Aorta (tissue), 5 donors: Measurements from ENCODE around the gene ELMO1. TPM values are rescaled to one million over a fixed set of nuclear protein-coding genes. Genes with fewer than 3 reads are reported as not detected.

Experiments used
- ATAC-seq: fragments of 200-7000 bp; cut with Tn5 transposase; one replicate; pipeline ENCODE4 v1.9.1; 2022; ENCODE audit warnings: moderate library complexity; ENCODE audit not compliant: low FRiP score
- DNase-seq, 2 donors: peaks; one replicate each; pipeline ENCODE4 v3.0.0-alpha.2; 2020
- H3K27ac ChIP-seq, 2 donors: one replicate each; pipeline ENCODE4 v1.5.1; 2013; ENCODE audit warnings: low read length in 2 of 2, mild to moderate bottlenecking in 2 of 2, moderate library complexity in 2 of 2, control low read depth in 1 of 2, inconsistent platforms in 1 of 2, low read depth in 1 of 2
- H3K27me3 ChIP-seq, 2 donors: one replicate each; pipeline ENCODE4 v1.6.1; 2013; ENCODE audit warnings: control low read depth in 1 of 2, low read length in 1 of 2, mild to moderate bottlenecking in 1 of 2, moderate library complexity in 1 of 2; ENCODE audit not compliant: insufficient read depth in 2 of 2, control insufficient read depth in 1 of 2
- H3K36me3 ChIP-seq, 2 donors: one replicate each; pipeline ENCODE4 v1.6.1; 2013; ENCODE audit warnings: control low read depth in 1 of 2, low read length in 1 of 2, mild to moderate bottlenecking in 1 of 2; ENCODE audit not compliant: insufficient read depth in 2 of 2, control insufficient read depth in 1 of 2
- H3K4me1 ChIP-seq, 2 donors: one replicate each; pipeline ENCODE4 v1.6.1; 2013; ENCODE audit warnings: low read length in 2 of 2, control low read depth in 1 of 2, mild to moderate bottlenecking in 1 of 2, moderate library complexity in 1 of 2; ENCODE audit not compliant: insufficient read depth in 2 of 2, control insufficient read depth in 1 of 2
- H3K4me3 ChIP-seq, 2 donors: one replicate each; pipeline ENCODE4 v1.5.1; 2013; ENCODE audit warnings: low read length in 2 of 2, control low read depth in 1 of 2, mild to moderate bottlenecking in 1 of 2
- H3K9me3 ChIP-seq: one replicate; pipeline ENCODE4 v1.6.1; 2013; ENCODE audit warnings: mild to moderate bottlenecking, low read length; ENCODE audit not compliant: control insufficient read depth
- WGBS, 2 donors: extraction: QIAGEN DNeasy Blood & Tissue Kit; methylation state at CpG; one replicate each; pipeline ENCODE4 v1.1.7; 2013; 5-methylcytosine and 5-hydroxymethylcytosine counted together
- intact Hi-C, 2 donors: fragments of 100-400 bp; cut with DNase I; formaldehyde crosslinking; loops; one replicate each; pipeline versions ENCODE4 v1.14.2 to v1.15.0; 2022
- polyA plus RNA-seq, 2 donors: library from polyadenylated mRNA; stranded (reverse); fragments of 200-250 nt; gene quantifications; one replicate each; pipeline ENCODE4 v1.2.3, GENCODE V29; 2013
- total RNA-seq, 2 donors: library from RNA; stranded (reverse); fragmentation: NEBNext Ultra II Directional; extraction: Animal tissue kit (Norgen Biotek cat#: 25700); gene quantifications; one replicate each; pipeline ENCODE4 v1.2.1, GENCODE V29; 2021
- donor health status: healthy with polysubstance abuse.
- donor health status: Bipolar disorder and iron deficiency.
- donor health status: DM: no; HTN: no; CAD: no.
- donor health status: DM: no; HTN: no; CAD: no.
- donor health status: DM: yes; HTN: yes; CAD: no.

ELMO1 gene
- total and polyA plus RNA-seq, 4 donors: 1.8 to 86.9 (median 24.8) TPM

- Histone ChIP-seq H3K4me1 (no peaks in the 10 kb centered on the region), H3K36me3 (no peaks in the 10 kb centered on the region), H3K27ac (no peak overlapping the region), H3K4me3 (no peak overlapping the region), H3K9me3 (no peaks in the 10 kb centered on the region), H3K27me3 (no peaks in the 10 kb centered on the region)
- WGBS, 2 donors: 75 to 83% methylated on average over 3 of the region's 3 CpGs
- ATAC-seq (no peak), DNase-seq (no peak)
- intact Hi-C loops: no loop called here
These were observed 7.3 kb downstream of the ELMO1 start for GRCh38 chr7:37441386-37441760.

- H3K4me1 ChIP-seq: no peaks in the 10 kb centered on the region
- no peaks in the 10 kb centered on the region for H3K9me3 ChIP-seq
- no peak overlapping the region for H3K27ac ChIP-seq
- ATAC-seq: peak; percentile 71
- H3K27me3 ChIP-seq: no peaks in the 10 kb centered on the region
- intact Hi-C loops: no loop called here
- no peak overlapping the region for H3K4me3 ChIP-seq
- DNase-seq: no peak
- H3K36me3 ChIP-seq: no peaks in the 10 kb centered on the region
- 88 to 92% methylated on average over 8 of the region's 8 CpGs for WGBS, 2 donors
These were observed 7.8 kb downstream of the ELMO1 start for GRCh38 chr7:37440738-37441385.

- no peak overlapping the region for H3K27ac ChIP-seq
These were observed 9.0 kb downstream of the ELMO1 start for GRCh38 chr7:37439653-37440026.

GRCh38 chr7:37438906-37439652, 9.6 kb downstream of the ELMO1 start:
- H3K27me3 ChIP-seq: no peaks in the 10 kb centered on the region
- DNase-seq: no peak
- H3K27ac ChIP-seq: no peak overlapping the region
- no peaks in the 10 kb centered on the region for H3K9me3 ChIP-seq
- no peak for ATAC-seq
- WGBS, 2 donors: 78 to 86% methylated on average over 4 of the region's 4 CpGs
- no peak overlapping the region for H3K4me3 ChIP-seq
- H3K4me1 ChIP-seq: no peaks in the 10 kb centered on the region
- H3K36me3 ChIP-seq: no peaks in the 10 kb centered on the region
- intact Hi-C loops: no loop called here

More at GRCh38 chr7:37439653-37440026, 9.0 kb downstream of the ELMO1 start:
- ATAC-seq: no peak
- no peaks in the 10 kb centered on the region for H3K27me3 ChIP-seq
- no peaks in the 10 kb centered on the region for H3K36me3 ChIP-seq
- no peak overlapping the region for H3K4me3 ChIP-seq
- no peaks in the 10 kb centered on the region for H3K4me1 ChIP-seq
- 91 to 94% methylated on average over 1 of the region's 1 CpG for WGBS, 2 donors
- H3K9me3 ChIP-seq: no peaks in the 10 kb centered on the region
- DNase-seq: no peak
- intact Hi-C loops: no loop called here

- WGBS, 2 donors: 94 to 95% methylated on average over 6 of the region's 6 CpGs
- no peak for ATAC-seq
- intact Hi-C loops: no loop called here
- Histone ChIP-seq H3K4me3 (no peak overlapping the region), H3K9me3 (no peaks in the 10 kb centered on the region), H3K27me3 (no peaks in the 10 kb centered on the region), H3K4me1 (no peaks in the 10 kb centered on the region), H3K27ac (no peak overlapping the region), H3K36me3 (no peaks in the 10 kb centered on the region)
- DNase-seq: no peak
These were observed 13.4 kb downstream of the ELMO1 start for GRCh38 chr7:37435156-37435855.

- H3K4me1 ChIP-seq: no peaks in the 10 kb centered on the region
These were observed 14.1 kb downstream of the ELMO1 start for GRCh38 chr7:37434529-37434928.

GRCh38 chr7:37433166-37433565, 15.5 kb downstream of the ELMO1 start:
- intact Hi-C loops: no loop called here
- DNase-seq (no peak), ATAC-seq (no peak)
- WGBS, 2 donors: 84 to 88% methylated on average over 3 of the region's 3 CpGs
- no peaks in the 10 kb centered on the region for H3K36me3 ChIP-seq
- H3K9me3 ChIP-seq: no peaks in the 10 kb centered on the region
- no peak overlapping the region for H3K27ac ChIP-seq
- H3K4me1 ChIP-seq: no peaks in the 10 kb centered on the region
- H3K4me3 ChIP-seq: no peak overlapping the region
- no peaks in the 10 kb centered on the region for H3K27me3 ChIP-seq

More at GRCh38 chr7:37434529-37434928, 14.1 kb downstream of the ELMO1 start:
- 86 to 94% methylated on average over 3 of the region's 3 CpGs for WGBS, 2 donors
- intact Hi-C loops: no loop called here
- DNase-seq: no peak
- H3K4me3 ChIP-seq: no peak overlapping the region
- no peaks in the 10 kb centered on the region for H3K36me3 ChIP-seq
- H3K27me3 ChIP-seq: no peaks in the 10 kb centered on the region
- no peak overlapping the region for H3K27ac ChIP-seq
- ATAC-seq: no peak
- no peaks in the 10 kb centered on the region for H3K9me3 ChIP-seq

- no peak for DNase-seq
These were observed 16.3 kb downstream of the ELMO1 start for GRCh38 chr7:37432281-37432920.

More at GRCh38 chr7:37432281-37432920, 16.3 kb downstream of the ELMO1 start:
- H3K4me3 ChIP-seq: no peak overlapping the region
- WGBS, 2 donors: 47 to 55% methylated on average over 8 of the region's 8 CpGs
- H3K36me3 ChIP-seq: no peaks in the 10 kb centered on the region
- intact Hi-C loops: loop anchor here in 1 of 2 donors (1.0 kb wide), 1 partner anchor 40 kb away; no protein-coding TSS in a partner anchor
- H3K27ac ChIP-seq: no peak overlapping the region
- ATAC-seq: no peak
- no peaks in the 10 kb centered on the region for H3K4me1 ChIP-seq
- no peaks in the 10 kb centered on the region for H3K9me3 ChIP-seq
- no peaks in the 10 kb centered on the region for H3K27me3 ChIP-seq
